Measurements from ENCODE around the gene KRTAP9-8.
"Not testable (repeated sequence)": the region's sequence is repeated elsewhere in the genome, so short reads cannot be mapped to it uniquely, and the experiment has no call there.

The KRTAP9-8 gene

DNA sequence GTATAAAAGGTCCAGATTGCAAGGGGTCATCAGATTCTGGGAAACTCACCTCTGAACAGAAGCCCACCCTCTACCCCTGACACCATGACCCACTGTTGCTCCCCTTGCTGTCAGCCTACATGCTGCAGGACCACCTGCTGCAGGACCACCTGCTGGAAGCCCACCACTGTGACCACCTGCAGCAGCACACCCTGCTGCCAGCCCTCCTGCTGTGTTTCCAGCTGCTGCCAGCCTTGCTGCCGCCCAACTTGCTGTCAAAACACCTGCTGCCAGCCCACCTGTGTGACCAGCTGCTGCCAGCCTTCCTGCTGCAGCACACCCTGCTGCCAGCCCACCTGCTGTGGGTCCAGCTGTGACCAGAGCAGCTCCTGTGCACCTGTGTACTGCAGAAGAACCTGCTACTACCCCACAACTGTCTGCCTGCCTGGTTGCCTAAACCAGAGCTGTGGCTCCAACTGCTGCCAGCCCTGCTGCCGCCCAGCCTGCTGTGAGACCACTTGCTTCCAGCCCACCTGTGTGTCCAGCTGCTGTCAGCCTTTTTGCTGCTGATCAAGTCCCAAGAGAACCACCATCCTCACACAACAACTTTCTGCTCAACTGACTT lies 11.9 kb downstream of the KRTAP9-8 start, which contains the start of gene KRTAP9-4:
Gene KRTAP9-4, plus strand, starts transcription at position 51 of the 604 bp plus-strand sequence. Its CDS starts 34 bp downstream, at position 85.
- DNase-seq; H3K4me2 ChIP-seq (ENCODE audit: low read length); H2BK12ac ChIP-seq (ENCODE audit: low read length); H3K14ac ChIP-seq (ENCODE audit: low read length); H3K79me2 ChIP-seq (ENCODE audit: control insufficient read depth, insufficient read depth, low read length, poor library complexity); H4K12ac ChIP-seq (ENCODE audit: low read depth, low read length); H4K8ac ChIP-seq (ENCODE audit: low read depth, low read length); H2AK5ac ChIP-seq (ENCODE audit: low read length); H3K9me3 ChIP-seq (ENCODE audit: insufficient read depth, low read depth, low read length); H2BK120ac ChIP-seq (ENCODE audit: insufficient read depth, low read length, poor library complexity); H3K4me1 ChIP-seq (ENCODE audit: control insufficient read depth in 1 of 2, insufficient read depth in 2 of 2, low read length in 2 of 2); H2AFZ ChIP-seq (ENCODE audit: insufficient read depth, low read length, poor library complexity); H4K91ac ChIP-seq (ENCODE audit: low read depth, low read length); H3K4me3 ChIP-seq (ENCODE audit: low read depth, low read length); H3K9ac ChIP-seq (ENCODE audit: low read length); H3K27ac ChIP-seq (ENCODE audit: low read depth, low read length); H3K23ac ChIP-seq (ENCODE audit: low read length); H3K4ac ChIP-seq (ENCODE audit: low read depth, low read length); H3K79me1 ChIP-seq (ENCODE audit: low read length); H3K18ac ChIP-seq (ENCODE audit: low read length); H3K27me3 ChIP-seq (ENCODE audit: insufficient read depth, low read length); H2BK5ac ChIP-seq (ENCODE audit: low read depth, low read length, poor library complexity); H3K36me3 ChIP-seq (ENCODE audit: control insufficient read depth in 1 of 2, insufficient read depth in 2 of 2, low read length in 2 of 2): not testable (repeated sequence)
- no CpG with 5 or more reads among the region's 2 CpGs for WGBS (ENCODE audit: extremely low coverage, insufficient coverage, insufficient read length)

DNA sequence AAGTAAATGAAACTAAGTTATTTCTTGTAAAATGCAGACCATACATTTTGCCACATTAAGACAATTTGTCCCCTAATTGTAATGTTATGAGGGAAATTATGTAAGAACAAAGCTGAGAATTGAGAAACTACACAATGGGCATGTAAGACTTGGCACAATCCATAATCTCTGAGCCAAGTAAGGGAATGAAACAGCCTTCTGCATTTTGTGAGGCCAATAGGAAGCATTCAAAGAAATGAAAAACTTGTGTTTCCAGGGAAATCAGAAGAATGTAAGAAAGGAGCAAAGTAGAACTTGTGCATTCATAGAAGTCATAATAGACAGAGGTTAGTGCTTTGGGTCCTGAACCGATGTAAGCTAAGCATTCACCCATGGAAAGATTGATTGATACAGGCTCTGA lies 13.5 kb downstream of the KRTAP9-8 start:
- Histone ChIP-seq H3K4me2 (ENCODE audit: low read length) (no peak overlapping the region), H3K27me3 (ENCODE audit: insufficient read depth, low read length) (no peaks in the 10 kb centered on the region), H4K91ac (ENCODE audit: low read depth, low read length) (no peak overlapping the region), H3K4ac (ENCODE audit: low read depth, low read length) (no peak overlapping the region), H2AK5ac (ENCODE audit: low read length) (no peak overlapping the region), H2BK5ac (ENCODE audit: low read depth, low read length, poor library complexity) (no peak overlapping the region), H3K4me1 (ENCODE audit: control insufficient read depth in 1 of 2, insufficient read depth in 2 of 2, low read length in 2 of 2) (no peaks in the 10 kb centered on the region), H3K23ac (ENCODE audit: low read length) (no peak overlapping the region), H2BK12ac (ENCODE audit: low read length) (no peak overlapping the region), H3K4me3 (ENCODE audit: low read depth, low read length) (no peak overlapping the region), H4K8ac (ENCODE audit: low read depth, low read length) (no peak overlapping the region), H3K9ac (ENCODE audit: low read length) (no peak overlapping the region), H4K12ac (ENCODE audit: low read depth, low read length) (no peak overlapping the region), H3K14ac (ENCODE audit: low read length) (no peak overlapping the region), H2BK120ac (ENCODE audit: insufficient read depth, low read length, poor library complexity) (no peak overlapping the region), H3K79me2 (ENCODE audit: control insufficient read depth, insufficient read depth, low read length, poor library complexity) (no peaks in the 10 kb centered on the region), H3K27ac (ENCODE audit: low read depth, low read length) (no peak overlapping the region), H2AFZ (ENCODE audit: insufficient read depth, low read length, poor library complexity) (no peak overlapping the region), H3K18ac (ENCODE audit: low read length) (no peak overlapping the region), H3K79me1 (ENCODE audit: low read length) (no peaks in the 10 kb centered on the region), H3K9me3 (ENCODE audit: insufficient read depth, low read depth, low read length) (no peaks in the 10 kb centered on the region), H3K36me3 (ENCODE audit: control insufficient read depth in 1 of 2, insufficient read depth in 2 of 2, low read length in 2 of 2) (no peaks in the 10 kb centered on the region)
- no CpG with 5 or more reads among the region's 1 CpG for WGBS (ENCODE audit: extremely low coverage, insufficient coverage, insufficient read length)
- no peak for DNase-seq

DNA sequence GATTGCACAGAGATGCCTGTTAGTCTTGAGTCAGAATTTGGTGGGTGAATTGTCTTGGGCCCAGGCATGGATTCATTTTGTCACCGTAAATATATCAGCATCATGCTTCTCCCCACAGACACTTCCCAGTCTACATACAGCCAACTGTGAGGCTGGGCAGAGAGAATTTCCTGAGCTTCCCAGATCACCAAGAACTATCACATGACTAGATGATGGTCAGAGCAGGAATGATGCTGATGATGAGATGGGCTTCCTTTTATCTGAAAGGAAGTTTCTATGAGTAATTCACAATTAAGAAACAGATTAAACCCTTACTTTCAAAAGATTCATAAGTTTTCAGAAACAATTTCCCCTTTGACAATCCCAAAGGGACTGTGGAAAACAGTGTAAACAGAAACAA lies 17.1 kb downstream of the KRTAP9-8 start:
- Histone ChIP-seq H3K79me2 (ENCODE audit: control insufficient read depth, insufficient read depth, low read length, poor library complexity) (no peaks in the 10 kb centered on the region), H4K8ac (ENCODE audit: low read depth, low read length) (no peak overlapping the region), H2AK5ac (ENCODE audit: low read length) (no peak overlapping the region), H3K79me1 (ENCODE audit: low read length) (no peaks in the 10 kb centered on the region), H3K4ac (ENCODE audit: low read depth, low read length) (no peak overlapping the region), H3K23ac (ENCODE audit: low read length) (no peak overlapping the region), H3K27ac (ENCODE audit: low read depth, low read length) (no peak overlapping the region), H4K12ac (ENCODE audit: low read depth, low read length) (no peak overlapping the region), H2BK5ac (ENCODE audit: low read depth, low read length, poor library complexity) (no peak overlapping the region), H3K9me3 (ENCODE audit: insufficient read depth, low read depth, low read length) (no peaks in the 10 kb centered on the region), H4K91ac (ENCODE audit: low read depth, low read length) (no peak overlapping the region), H3K14ac (ENCODE audit: low read length) (no peak overlapping the region), H3K4me2 (ENCODE audit: low read length) (no peak overlapping the region), H3K9ac (ENCODE audit: low read length) (no peak overlapping the region), H3K4me1 (ENCODE audit: control insufficient read depth in 1 of 2, insufficient read depth in 2 of 2, low read length in 2 of 2) (no peaks in the 10 kb centered on the region), H3K18ac (ENCODE audit: low read length) (no peak overlapping the region), H3K36me3 (ENCODE audit: control insufficient read depth in 1 of 2, insufficient read depth in 2 of 2, low read length in 2 of 2) (no peaks in the 10 kb centered on the region), H2AFZ (ENCODE audit: insufficient read depth, low read length, poor library complexity) (no peak overlapping the region), H3K4me3 (ENCODE audit: low read depth, low read length) (no peak overlapping the region), H2BK120ac (ENCODE audit: insufficient read depth, low read length, poor library complexity) (no peak overlapping the region), H3K27me3 (ENCODE audit: insufficient read depth, low read length) (no peaks in the 10 kb centered on the region), H2BK12ac (ENCODE audit: low read length) (no peak overlapping the region)
- no peak for DNase-seq
- no CpG with 5 or more reads among the region's 1 CpG for WGBS (ENCODE audit: extremely low coverage, insufficient coverage, insufficient read length)

DNA sequence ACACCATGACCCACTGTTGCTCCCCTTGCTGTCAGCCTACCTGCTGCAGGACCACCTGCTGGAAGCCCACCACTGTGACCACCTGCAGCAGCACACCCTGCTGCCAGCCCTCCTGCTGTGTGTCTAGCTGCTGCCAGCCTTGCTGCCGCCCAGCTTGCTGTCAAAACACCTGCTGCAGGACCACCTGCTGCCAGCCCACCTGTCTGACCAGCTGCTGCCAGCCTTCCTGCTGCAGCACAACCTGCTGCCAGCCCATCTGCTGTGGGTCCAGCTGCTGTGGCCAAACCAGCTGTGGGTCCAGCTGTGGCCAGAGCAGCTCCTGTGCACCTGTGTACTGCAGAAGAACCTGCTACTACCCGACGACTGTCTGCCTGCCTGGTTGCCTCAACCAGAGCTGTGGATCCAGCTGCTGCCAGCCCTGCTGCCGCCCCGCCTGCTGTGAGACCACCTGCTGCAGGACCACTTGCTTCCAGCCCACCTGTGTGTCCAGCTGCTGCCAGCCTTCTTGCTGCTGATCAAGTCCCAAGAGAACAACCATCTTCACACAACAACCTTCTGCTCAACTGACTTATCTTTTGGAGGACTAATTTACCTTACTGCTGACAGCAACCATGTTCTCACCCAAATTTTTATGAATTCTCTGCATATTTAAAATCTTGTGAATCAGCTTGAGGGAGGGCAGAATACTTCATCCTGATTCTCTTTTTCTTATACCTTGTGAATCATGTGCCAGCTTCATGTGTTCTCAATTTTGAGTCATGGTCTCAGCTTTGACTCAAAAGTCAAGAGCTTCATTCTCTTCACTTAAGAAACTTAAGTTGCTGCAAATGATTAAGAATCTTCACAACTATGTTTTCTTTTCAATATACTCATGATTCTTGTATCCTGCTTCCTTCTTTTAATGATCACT lies 17.8 kb downstream of the KRTAP9-8 start, which contains the start of gene KRTAP9-9:
Gene KRTAP9-9, plus strand, starts transcription at position 4 of the 910 bp plus-strand sequence.
- H3K27ac ChIP-seq (ENCODE audit: low read depth, low read length); H3K36me3 ChIP-seq (ENCODE audit: control insufficient read depth in 1 of 2, insufficient read depth in 2 of 2, low read length in 2 of 2); H3K18ac ChIP-seq (ENCODE audit: low read length); H4K91ac ChIP-seq (ENCODE audit: low read depth, low read length); H3K23ac ChIP-seq (ENCODE audit: low read length); H3K4me1 ChIP-seq (ENCODE audit: control insufficient read depth in 1 of 2, insufficient read depth in 2 of 2, low read length in 2 of 2); H3K9me3 ChIP-seq (ENCODE audit: insufficient read depth, low read depth, low read length); H3K4ac ChIP-seq (ENCODE audit: low read depth, low read length); H2BK120ac ChIP-seq (ENCODE audit: insufficient read depth, low read length, poor library complexity); H3K4me2 ChIP-seq (ENCODE audit: low read length); H3K9ac ChIP-seq (ENCODE audit: low read length); H2AFZ ChIP-seq (ENCODE audit: insufficient read depth, low read length, poor library complexity); H2AK5ac ChIP-seq (ENCODE audit: low read length); H3K79me1 ChIP-seq (ENCODE audit: low read length); H3K14ac ChIP-seq (ENCODE audit: low read length); H4K8ac ChIP-seq (ENCODE audit: low read depth, low read length); H2BK5ac ChIP-seq (ENCODE audit: low read depth, low read length, poor library complexity); DNase-seq; H3K79me2 ChIP-seq (ENCODE audit: control insufficient read depth, insufficient read depth, low read length, poor library complexity); H2BK12ac ChIP-seq (ENCODE audit: low read length); H4K12ac ChIP-seq (ENCODE audit: low read depth, low read length); H3K4me3 ChIP-seq (ENCODE audit: low read depth, low read length); H3K27me3 ChIP-seq (ENCODE audit: insufficient read depth, low read length): not testable (repeated sequence)
- no CpG with 5 or more reads among the region's 5 CpGs for WGBS (ENCODE audit: extremely low coverage, insufficient coverage, insufficient read length)

Data from trophoblast cell (in vitro differentiated cells and primary cell).